Activated CD4-positive, alpha-beta memory T cell treated with anti-CD3 and anti-CD28 coated beads for 36 hours (primary cell): Measurements from ENCODE around the gene ARFGEF2. TPM values are rescaled to one million over a fixed set of nuclear protein-coding genes. Genes with fewer than 3 reads are reported as not detected.
"Not testable (repeated sequence)": the region's sequence is repeated elsewhere in the genome, so short reads cannot be mapped to it uniquely, and the experiment has no call there.

Experiments used
- CTCF ChIA-PET: fragments of 350-600 bp; sonication (Branson Sonifier 250); formaldehyde crosslinking; loops from one replicate; lab custom pipeline; 2021; ENCODE audit warnings: antibody characterized with exemption, inconsistent platforms; lab: Charles Lee
- POLR2A ChIA-PET: fragments of 350-600 bp; sonication (Branson Sonifier 250); formaldehyde crosslinking; loops from one replicate; lab custom pipeline; 2021; ENCODE audit warnings: antibody characterized with exemption; lab: Charles Lee
- DNase-seq: peaks from one replicate; pipeline ENCODE4 v3.0.0-alpha.2; 2020
- H3K27ac Mint-ChIP-seq: one replicate; pipeline ENCODE4 v1.8.0; 2021; ENCODE audit warnings: mixed read lengths
- H3K27me3 Mint-ChIP-seq: one replicate; pipeline ENCODE4 v1.8.0; 2021; ENCODE audit warnings: mixed read lengths
- H3K36me3 Mint-ChIP-seq: one replicate; pipeline ENCODE4 v1.8.0; 2021; ENCODE audit warnings: mixed read lengths
- H3K4me1 Mint-ChIP-seq: one replicate; pipeline ENCODE4 v1.8.0; 2021; ENCODE audit warnings: low read depth, mixed read lengths
- H3K4me3 Mint-ChIP-seq: one replicate; pipeline ENCODE4 v1.8.0; 2021; ENCODE audit warnings: mild to moderate bottlenecking, mixed read lengths
- H3K9me3 Mint-ChIP-seq: one replicate; pipeline ENCODE4 v1.8.0; 2021; ENCODE audit warnings: mixed read lengths
- intact Hi-C: fragments of 100-400 bp; cut with micrococcal nuclease; formaldehyde crosslinking; loops from one replicate; pipeline ENCODE4 v1.15.1; 2023
- total RNA-seq, 2 experiments: library from RNA; stranded (reverse); gene quantifications; one replicate each; pipeline ENCODE4 v1.2.3, GENCODE V29; 2021

The ARFGEF2 gene
- total RNA-seq, 2 experiments from 2014 or later = 21.9 to 22.1 TPM

- H3K27me3 Mint-ChIP-seq, POLR2A ChIA-PET, H3K9me3 Mint-ChIP-seq, H3K4me1 Mint-ChIP-seq, H3K4me3 Mint-ChIP-seq, DNase-seq, CTCF ChIA-PET, intact Hi-C loops, H3K27ac Mint-ChIP-seq, H3K36me3 Mint-ChIP-seq: not testable (repeated sequence)
Measured at GRCh38 chr20:48888517-48888916, 33.0 kb upstream of the ARFGEF2 start.

- Mint-ChIP-seq H3K27me3 (no peaks in the 10 kb centered on the region), H3K9me3 (no peaks in the 10 kb centered on the region), H3K27ac (no peak overlapping the region), H3K4me3 (no peak overlapping the region), H3K4me1 (no peaks in the 10 kb centered on the region), H3K36me3 (no peaks in the 10 kb centered on the region)
- DNase-seq = no peak
- ChIA-PET CTCF (interaction anchor here (0.7 kb wide), 1 partner anchor 254 kb away, joined by 3 read pairs; no protein-coding TSS in a partner anchor), POLR2A (interaction anchor here (0.7 kb wide), 1 partner anchor 23 kb away, joined by 3 read pairs; no protein-coding TSS in a partner anchor)
- intact Hi-C loops = no loop called here
Measured at GRCh38 chr20:48889140-48889790, 32.2 kb upstream of the ARFGEF2 start.

GRCh38 chr20:48891235-48892048 is 30.1 kb upstream of the ARFGEF2 start:
- H3K27me3 Mint-ChIP-seq = no peaks in the 10 kb centered on the region
- H3K27ac Mint-ChIP-seq = no peak overlapping the region
- POLR2A ChIA-PET = no interaction called here
- no peaks in the 10 kb centered on the region for H3K36me3 Mint-ChIP-seq
- H3K9me3 Mint-ChIP-seq = no peaks in the 10 kb centered on the region
- intact Hi-C loops = no loop called here
- CTCF ChIA-PET = interaction anchor here (1.1 kb wide), 1 partner anchor 234 kb away, joined by 3 read pairs; no protein-coding TSS in a partner anchor
- no peaks in the 10 kb centered on the region for H3K4me1 Mint-ChIP-seq
- H3K4me3 Mint-ChIP-seq = no peak overlapping the region
- DNase-seq = no peak

- H3K4me1 Mint-ChIP-seq = no peaks in the 10 kb centered on the region
- no peaks in the 10 kb centered on the region for H3K36me3 Mint-ChIP-seq
- no peak for DNase-seq
- intact Hi-C loops = no loop called here
- ChIA-PET POLR2A (no interaction called here), CTCF (no interaction called here)
- H3K4me3 Mint-ChIP-seq = no peak overlapping the region
- no peaks in the 10 kb centered on the region for H3K27me3 Mint-ChIP-seq
- no peak overlapping the region for H3K27ac Mint-ChIP-seq
- H3K9me3 Mint-ChIP-seq = no peaks in the 10 kb centered on the region
Measured at GRCh38 chr20:48892049-48892470, 29.5 kb upstream of the ARFGEF2 start.

GRCh38 chr20:48892891-48893290 is 28.6 kb upstream of the ARFGEF2 start:
- POLR2A ChIA-PET = no interaction called here
- intact Hi-C loops = no loop called here
- Mint-ChIP-seq H3K27ac (no peak overlapping the region), H3K36me3 (no peaks in the 10 kb centered on the region), H3K4me1 (no peaks in the 10 kb centered on the region), H3K4me3 (no peak overlapping the region), H3K9me3 (no peaks in the 10 kb centered on the region), H3K27me3 (no peaks in the 10 kb centered on the region)
- CTCF ChIA-PET = interaction anchor here (1.0 to 3.4 kb wide), 2 partner anchors 12 to 235 kb away, joined by 10 to 12 read pairs; no protein-coding TSS in a partner anchor
- DNase-seq = no peak

- CTCF ChIA-PET = interaction anchor here (1.0 to 3.4 kb wide), 3 partner anchors 12 to 273 kb away, joined by 4 to 12 read pairs (median 10); no protein-coding TSS in a partner anchor
- no peak overlapping the region for H3K27ac Mint-ChIP-seq
- POLR2A ChIA-PET = no interaction called here
- no peaks in the 10 kb centered on the region for H3K9me3 Mint-ChIP-seq
- no peak overlapping the region for H3K4me3 Mint-ChIP-seq
- intact Hi-C loops = no loop called here
- no peaks in the 10 kb centered on the region for H3K27me3 Mint-ChIP-seq
- no peaks in the 10 kb centered on the region for H3K36me3 Mint-ChIP-seq
- DNase-seq = no peak
- no peaks in the 10 kb centered on the region for H3K4me1 Mint-ChIP-seq
Measured at GRCh38 chr20:48893374-48893773, 28.1 kb upstream of the ARFGEF2 start.

GRCh38 chr20:48897305-48898010 is 24.1 kb upstream of the ARFGEF2 start:
- DNase-seq = no peak
- intact Hi-C loops = no loop called here
- no peak overlapping the region for H3K27ac Mint-ChIP-seq
- CTCF ChIA-PET = interaction anchor here (1.0 kb wide), 1 partner anchor 262 kb away, joined by 3 read pairs; no protein-coding TSS in a partner anchor
- no peaks in the 10 kb centered on the region for H3K36me3 Mint-ChIP-seq
- H3K27me3 Mint-ChIP-seq = no peaks in the 10 kb centered on the region
- H3K4me3 Mint-ChIP-seq = no peak overlapping the region
- H3K4me1 Mint-ChIP-seq = no peaks in the 10 kb centered on the region
- POLR2A ChIA-PET = no interaction called here
- no peaks in the 10 kb centered on the region for H3K9me3 Mint-ChIP-seq

GRCh38 chr20:48898210-48898609 is 23.3 kb upstream of the ARFGEF2 start:
- DNase-seq = no peak
- POLR2A ChIA-PET = no interaction called here
- intact Hi-C loops = no loop called here
- CTCF ChIA-PET = no interaction called here
- H3K27ac Mint-ChIP-seq = no peak overlapping the region
- H3K27me3 Mint-ChIP-seq = no peaks in the 10 kb centered on the region
- H3K4me3 Mint-ChIP-seq = no peak overlapping the region
- no peaks in the 10 kb centered on the region for H3K36me3 Mint-ChIP-seq
- no peaks in the 10 kb centered on the region for H3K4me1 Mint-ChIP-seq
- no peaks in the 10 kb centered on the region for H3K9me3 Mint-ChIP-seq

- ChIA-PET CTCF (interaction anchor here (3.8 kb wide), 1 partner anchor 242 kb away, joined by 33 read pairs; no protein-coding TSS in a partner anchor), POLR2A (no interaction called here)
- intact Hi-C loops = no loop called here
- Mint-ChIP-seq H3K4me3 (no peak overlapping the region), H3K4me1 (no peaks in the 10 kb centered on the region), H3K36me3 (no peaks in the 10 kb centered on the region), H3K9me3 (no peaks in the 10 kb centered on the region), H3K27me3 (no peaks in the 10 kb centered on the region), H3K27ac (no peak overlapping the region)
- DNase-seq = no peak
Measured at GRCh38 chr20:48898896-48899530, 22.5 kb upstream of the ARFGEF2 start.

- Mint-ChIP-seq H3K27me3 (no peaks in the 10 kb centered on the region), H3K27ac (no peak overlapping the region), H3K4me3 (no peak overlapping the region), H3K36me3 (no peaks in the 10 kb centered on the region), H3K4me1 (peaks cover 4% of the 10 kb centered on the region), H3K9me3 (no peaks in the 10 kb centered on the region)
- POLR2A ChIA-PET = no interaction called here
- intact Hi-C loops = no loop called here
- CTCF ChIA-PET = interaction anchor here (3.8 kb wide), 1 partner anchor 243 kb away, joined by 33 read pairs; no protein-coding TSS in a partner anchor
- DNase-seq = no peak
Measured at GRCh38 chr20:48899881-48900280, 21.6 kb upstream of the ARFGEF2 start.

GRCh38 chr20:48901326-48901725 is 20.2 kb upstream of the ARFGEF2 start:
- H3K4me3 Mint-ChIP-seq = no peak overlapping the region
- H3K27me3 Mint-ChIP-seq = no peaks in the 10 kb centered on the region
- no peak for DNase-seq
- peaks cover 4% of the 10 kb centered on the region for H3K4me1 Mint-ChIP-seq
- ChIA-PET CTCF (interaction anchor here (1.0 to 3.8 kb wide), 2 partner anchors 241 to 244 kb away, joined by 3 to 33 read pairs; no protein-coding TSS in a partner anchor), POLR2A (no interaction called here)
- no peaks in the 10 kb centered on the region for H3K36me3 Mint-ChIP-seq
- H3K9me3 Mint-ChIP-seq = no peaks in the 10 kb centered on the region
- intact Hi-C loops = no loop called here
- H3K27ac Mint-ChIP-seq = no peak overlapping the region
